ENCODE data around the gene FOXI1. TPM values are rescaled to one million over a fixed set of nuclear protein-coding genes. Genes with fewer than 3 reads are reported as not detected.

Gene FOXI1
- total and polyA plus RNA-seq, 2 donors (not counting 3 experiments of a cell fraction or from before 2014, with no cell fraction given), result not detected

DNA sequence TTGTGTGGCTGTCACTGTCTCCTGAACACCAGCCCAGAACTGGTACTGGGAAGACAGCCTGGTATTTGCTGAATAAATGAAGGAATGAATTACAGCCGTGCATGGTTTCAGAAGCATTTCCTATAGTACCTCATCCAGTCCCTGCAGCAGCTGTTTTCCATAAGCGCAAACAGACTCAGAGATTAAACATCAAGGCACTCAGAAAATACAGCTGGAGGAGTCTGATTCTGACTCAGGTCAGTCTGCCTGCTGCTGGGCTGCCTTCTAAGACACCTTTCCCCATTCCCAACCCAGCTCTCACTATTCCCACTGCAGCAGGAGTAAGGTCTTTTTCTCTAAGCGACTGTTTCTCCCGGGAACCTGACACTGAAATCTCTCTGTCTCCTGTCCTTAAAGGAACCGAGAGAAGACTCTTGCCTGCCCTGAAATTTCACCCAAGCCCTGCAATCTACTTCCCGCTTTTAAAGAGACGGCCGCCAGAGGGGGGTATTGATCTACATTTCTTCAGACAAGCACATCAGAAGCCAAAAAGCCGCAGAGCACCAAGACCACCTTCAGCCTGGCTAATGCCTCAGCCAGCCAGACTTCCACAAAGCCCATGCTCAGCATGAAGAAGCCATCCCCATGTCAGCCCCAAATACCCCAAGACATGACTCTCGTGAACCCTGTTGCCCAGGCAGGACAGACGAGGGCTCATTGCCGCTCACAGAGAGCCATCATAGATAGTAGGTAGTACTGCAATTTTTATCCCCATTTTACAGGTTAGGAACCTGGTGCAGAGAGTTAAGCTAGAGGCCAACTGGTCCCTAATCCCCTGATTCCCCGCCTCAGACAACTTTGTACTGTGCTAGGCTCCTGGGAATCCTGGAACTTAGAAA is 5.4 kb upstream of the FOXI1 start:
- FAIRE-seq (peak; percentile 91), DNase-seq (ENCODE audit: low read depth, low spot score) (peak; percentile 80)
- Histone ChIP-seq H3K27ac (ENCODE audit: insufficient read depth, low read depth, low read length) (no peak overlapping the region), H3K9me3 (replicated peaks; ENCODE audit: control insufficient read depth, insufficient read depth, low read length) (no peaks in the 10 kb centered on the region), H2AFZ (ENCODE audit: low read depth, low read length) (peak overlapping the region; percentile 8), H3K79me2 (ENCODE audit: control insufficient read depth, insufficient read depth, low read length) (no peaks in the 10 kb centered on the region), H3K9ac (replicated peaks; ENCODE audit: extremely low read depth, insufficient read depth, low read length) (no peak overlapping the region), H3K4me1 (ENCODE audit: control insufficient read depth, extremely low read depth, insufficient read depth, low read length) (peaks cover 19% of the 10 kb centered on the region), H4K20me1 (replicated peaks; ENCODE audit: control insufficient read depth, extremely low read depth, insufficient read depth, low read length) (no peaks in the 10 kb centered on the region), H3K27me3 (ENCODE audit: control insufficient read depth in 2 of 2, insufficient read depth in 2 of 2, low read length in 2 of 2) (no peaks in the 10 kb centered on the region), H3K4me2 (ENCODE audit: insufficient read depth, low read length) (no peak overlapping the region), H3K36me3 (ENCODE audit: control insufficient read depth in 2 of 2, extremely low read depth in 1 of 2, insufficient read depth in 2 of 2, low read length in 2 of 2) (no peaks in the 10 kb centered on the region), H3K9me1 (replicated peaks; ENCODE audit: control insufficient read depth, extremely low read depth, insufficient read depth, low read length) (no peaks in the 10 kb centered on the region), H3K4me3 (replicated peaks in 1 of 3; ENCODE audit: insufficient read depth in 1 of 3, low read depth in 1 of 3, low read length in 3 of 3) (no peak overlapping the region)
- ChIA-PET POLR2A (no interaction called here), CTCF (interaction anchor here (0.7 to 7.4 kb wide), 19 partner anchors 11 to 399 kb away, joined by 3 to 252 read pairs (median 4); partner anchors contain the start of gene INSYN2B)
- no TSS peak for BruUV-seq (replicated peaks)
- intact Hi-C loops (cut with micrococcal nuclease), result loop anchor here (1.0 to 5.0 kb wide), 7 partner anchors 36 to 398 kb away; no protein-coding TSS in a partner anchor
- dilution Hi-C loops (cut with MboI; ENCODE audit: extremely low pct_ligation_motif_present, low sequenced_read_pairs), result no loop called here
- no peak for TF ChIP-seq GATA2 (IDR thresholded peaks at IDR 0.05; ENCODE audit: insufficient read depth, insufficient read length, low read depth, low read length)
- no peak for TF ChIP-seq EZH2 (IDR thresholded peaks at IDR 0.05; ENCODE audit: borderline replicate concordance, low read depth, low read length, severe bottlenecking)
- no peak for TF ChIP-seq FOS (IDR thresholded peaks at IDR 0.05; ENCODE audit: borderline replicate concordance, insufficient read depth, low read length)
- TF ChIP-seq MYC (IDR thresholded peaks at IDR 0.05; ENCODE audit: low read depth, low read length), result no peak
- TF ChIP-seq, protein P1, sequence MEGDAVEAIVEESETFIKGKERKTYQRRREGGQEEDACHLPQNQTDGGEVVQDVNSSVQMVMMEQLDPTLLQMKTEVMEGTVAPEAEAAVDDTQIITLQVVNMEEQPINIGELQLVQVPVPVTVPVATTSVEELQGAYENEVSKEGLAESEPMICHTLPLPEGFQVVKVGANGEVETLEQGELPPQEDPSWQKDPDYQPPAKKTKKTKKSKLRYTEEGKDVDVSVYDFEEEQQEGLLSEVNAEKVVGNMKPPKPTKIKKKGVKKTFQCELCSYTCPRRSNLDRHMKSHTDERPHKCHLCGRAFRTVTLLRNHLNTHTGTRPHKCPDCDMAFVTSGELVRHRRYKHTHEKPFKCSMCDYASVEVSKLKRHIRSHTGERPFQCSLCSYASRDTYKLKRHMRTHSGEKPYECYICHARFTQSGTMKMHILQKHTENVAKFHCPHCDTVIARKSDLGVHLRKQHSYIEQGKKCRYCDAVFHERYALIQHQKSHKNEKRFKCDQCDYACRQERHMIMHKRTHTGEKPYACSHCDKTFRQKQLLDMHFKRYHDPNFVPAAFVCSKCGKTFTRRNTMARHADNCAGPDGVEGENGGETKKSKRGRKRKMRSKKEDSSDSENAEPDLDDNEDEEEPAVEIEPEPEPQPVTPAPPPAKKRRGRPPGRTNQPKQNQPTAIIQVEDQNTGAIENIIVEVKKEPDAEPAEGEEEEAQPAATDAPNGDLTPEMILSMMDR (IDR thresholded peaks at IDR 0.05; ENCODE audit: extremely low read depth in 1 of 2, insufficient read depth in 1 of 2, low read depth in 1 of 2, low read length in 2 of 2), result peak; percentile 63 to 71
